Activated T-cell treated with anti-CD3 and anti-CD28 coated beads for 24 hours (primary cell): ENCODE results near the gene RTKN.
A peak's percentile ranks its signal among the peaks of the same experiment; 100 is the strongest.

Experiments used
- DNase-seq: peaks from one replicate; pipeline ENCODE4 v3.0.0-alpha.2; 2020; ENCODE audit warnings: low read depth

The RTKN gene

GRCh38 chr2:74417197-74417596 lies 24.5 kb downstream of the RTKN start:
- DNase-seq: no peak

- DNase-seq: no peak
Observed at GRCh38 chr2:74416778-74417177, 25.0 kb downstream of the RTKN start.

- no peak for DNase-seq
Observed at GRCh38 chr2:74415762-74416395, 25.9 kb downstream of the RTKN start.

- no peak for DNase-seq
Observed at GRCh38 chr2:74414881-74415761, 26.6 kb downstream of the RTKN start.

GRCh38 chr2:74414441-74414840 lies 27.3 kb downstream of the RTKN start:
- DNase-seq: no peak

GRCh38 chr2:74413001-74413698 lies 28.6 kb downstream of the RTKN start:
- DNase-seq: no peak

- DNase-seq: no peak
Observed at GRCh38 chr2:74407682-74408081, 34.1 kb downstream of the RTKN start.

- DNase-seq: no peak
Observed at GRCh38 chr2:74406035-74406434, 35.7 kb downstream of the RTKN start.

- DNase-seq: no peak
Observed at GRCh38 chr2:74401891-74402290, 39.8 kb downstream of the RTKN start.

- DNase-seq: no peak
Observed at GRCh38 chr2:74399785-74400184, 42.0 kb downstream of the RTKN start.

GRCh38 chr2:74396149-74396548 lies 45.6 kb downstream of the RTKN start:
- no peak for DNase-seq

GRCh38 chr2:74393525-74393924 lies 48.2 kb downstream of the RTKN start:
- DNase-seq: no peak

GRCh38 chr2:74392449-74392743 lies 49.3 kb downstream of the RTKN start:
- no peak for DNase-seq

GRCh38 chr2:74391580-74392448 lies 49.9 kb downstream of the RTKN start:
- DNase-seq: peak; percentile 90

- no peak for DNase-seq
Observed at GRCh38 chr2:74391209-74391579, 50.5 kb downstream of the RTKN start.

GRCh38 chr2:74390606-74391005 lies 51.1 kb downstream of the RTKN start:
- DNase-seq: no peak

GRCh38 chr2:74387346-74387745 lies 54.4 kb downstream of the RTKN start:
- DNase-seq: no peak

- DNase-seq: no peak
Observed at GRCh38 chr2:74385396-74385795, 56.3 kb downstream of the RTKN start.

GRCh38 chr2:74384051-74384450 lies 57.7 kb downstream of the RTKN start:
- DNase-seq: no peak

GRCh38 chr2:74383254-74383653 lies 58.5 kb downstream of the RTKN start:
- DNase-seq: no peak

- DNase-seq: no peak
Observed at GRCh38 chr2:74381751-74382150, 60.0 kb downstream of the RTKN start.
